HG03159 (cell line): ENCODE data around the gene STOX1.
"Not testable (repeated sequence)": the region's sequence is repeated elsewhere in the genome, so short reads cannot be mapped to it uniquely, and the experiment has no call there.

Source experiments
- ATAC-seq: cut with Tn5 transposase; IDR thresholded peaks from one replicate; pipeline ENCODE4 v1.9.1; 2021; ENCODE audit warnings: mild to moderate bottlenecking, moderate library complexity; ENCODE audit not compliant: unreplicated experiment

Gene STOX1

DNA sequence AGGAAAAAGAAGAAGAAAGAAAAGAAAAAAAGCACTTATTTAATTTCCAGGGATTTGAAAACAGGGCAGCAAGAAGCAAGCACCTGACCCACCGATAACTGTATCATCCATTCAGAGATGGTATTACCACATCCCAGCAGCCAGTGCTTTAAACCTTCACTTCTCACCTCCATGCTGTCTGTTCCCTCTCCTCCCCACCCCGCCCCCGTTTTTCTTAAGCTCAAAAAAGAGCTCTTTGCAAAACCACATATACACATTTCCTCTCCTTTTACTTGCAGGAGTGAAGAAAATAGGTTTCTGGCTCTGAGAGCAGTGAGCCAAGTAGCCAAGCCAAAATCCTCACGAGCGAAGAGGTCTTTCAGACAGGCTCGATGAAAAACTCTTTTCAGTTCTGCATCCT, 2.2 kb downstream of the STOX1 start:
- no peak for ATAC-seq

DNA sequence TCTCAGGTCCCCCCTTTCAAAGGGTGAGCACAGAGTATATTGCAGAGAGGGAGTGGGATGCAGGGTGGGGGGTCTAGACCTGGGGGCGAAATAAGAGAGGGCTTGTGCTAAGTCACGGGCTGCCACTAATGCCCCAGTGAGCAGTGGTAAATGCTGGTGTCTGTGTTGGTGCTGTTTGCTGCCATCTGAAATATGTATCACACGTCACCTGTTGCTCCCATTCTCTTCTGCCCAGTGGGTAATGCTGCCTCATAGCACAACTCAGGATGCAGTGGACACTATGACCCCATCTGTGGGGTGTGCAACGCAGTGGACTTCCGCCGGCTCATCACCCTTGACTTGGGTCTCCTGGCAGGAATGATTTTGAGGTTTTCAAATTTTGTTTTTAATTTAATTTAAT, 2.6 kb downstream of the STOX1 start:
- no peak for ATAC-seq

DNA sequence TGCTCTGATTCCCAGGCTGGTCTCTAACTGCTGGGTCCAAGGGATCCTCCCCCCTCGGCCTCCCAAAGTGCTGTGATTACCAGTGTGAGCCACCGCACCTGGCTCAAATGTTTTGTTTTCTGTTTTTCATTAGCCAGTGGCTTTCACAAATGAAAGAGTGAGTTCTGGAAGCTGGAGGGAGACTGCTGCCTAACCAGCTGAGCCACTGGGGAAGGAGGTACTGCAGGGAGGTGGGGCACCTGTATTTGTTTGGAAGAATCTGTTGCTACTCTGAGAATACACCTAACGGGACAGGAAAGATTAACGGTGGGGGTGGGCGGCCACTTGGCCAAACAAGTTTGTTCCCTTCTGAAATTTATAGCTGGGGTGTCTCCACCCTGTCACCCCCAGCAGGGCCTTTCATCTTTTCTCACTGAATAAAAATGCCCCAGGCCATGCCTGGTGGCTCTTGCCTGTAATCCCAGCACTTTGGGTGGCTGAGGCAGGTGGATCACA, 4.7 kb downstream of the STOX1 start:
- ATAC-seq: no peak

DNA sequence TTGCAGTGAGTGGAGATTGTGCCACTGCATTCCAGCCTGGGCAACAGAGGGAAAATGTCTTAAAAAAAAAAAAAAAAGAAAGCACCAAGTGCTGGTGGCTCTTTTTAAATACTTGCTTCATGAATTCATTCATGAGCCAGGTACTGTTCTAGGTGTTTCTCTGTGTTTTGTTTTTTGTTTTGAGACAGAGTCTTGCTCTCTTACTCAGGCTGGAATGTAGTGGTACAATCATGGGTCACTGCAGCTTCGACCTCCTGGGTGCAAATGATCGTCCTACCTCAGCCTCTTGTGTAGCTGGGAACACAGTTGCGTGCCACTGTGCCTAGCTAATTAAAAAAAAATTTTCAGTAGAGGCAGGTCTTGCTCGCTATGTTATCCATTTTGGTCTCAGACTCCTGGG, 5.3 kb downstream of the STOX1 start:
- ATAC-seq: no peak

DNA sequence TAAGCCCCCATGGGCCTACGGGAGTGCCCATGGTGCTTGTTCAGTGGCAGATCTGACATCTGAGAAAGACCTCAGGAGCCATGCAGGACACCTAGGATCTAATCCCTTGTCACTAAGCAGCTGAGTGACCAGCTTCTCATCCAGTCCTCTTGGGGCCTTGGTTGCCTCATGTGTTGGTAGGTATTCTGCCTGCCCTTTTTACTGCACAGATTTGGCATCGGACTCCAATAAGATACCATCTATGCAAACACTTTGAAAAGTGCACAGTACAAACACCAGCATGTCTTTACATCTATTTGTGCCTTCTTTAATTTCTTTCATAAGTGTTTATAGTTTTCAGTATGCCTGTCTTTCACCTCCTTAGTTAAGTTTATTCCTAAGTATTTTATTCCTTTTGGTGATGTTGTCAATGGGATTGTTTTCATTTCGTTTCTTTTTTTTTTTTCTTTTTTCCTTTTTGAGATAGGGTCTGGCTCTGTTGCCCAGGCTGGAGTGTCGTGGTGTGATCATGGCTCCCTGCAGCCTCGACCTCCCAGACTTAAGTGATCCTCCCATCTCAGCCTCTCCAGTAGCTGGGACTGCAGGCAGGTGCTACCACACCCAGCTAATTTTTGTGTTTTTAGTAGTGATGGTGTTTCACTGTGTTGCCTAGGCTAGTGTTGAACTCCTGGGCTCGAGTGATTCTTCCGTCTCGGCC, 10.4 kb downstream of the STOX1 start:
- ATAC-seq: no peak

DNA sequence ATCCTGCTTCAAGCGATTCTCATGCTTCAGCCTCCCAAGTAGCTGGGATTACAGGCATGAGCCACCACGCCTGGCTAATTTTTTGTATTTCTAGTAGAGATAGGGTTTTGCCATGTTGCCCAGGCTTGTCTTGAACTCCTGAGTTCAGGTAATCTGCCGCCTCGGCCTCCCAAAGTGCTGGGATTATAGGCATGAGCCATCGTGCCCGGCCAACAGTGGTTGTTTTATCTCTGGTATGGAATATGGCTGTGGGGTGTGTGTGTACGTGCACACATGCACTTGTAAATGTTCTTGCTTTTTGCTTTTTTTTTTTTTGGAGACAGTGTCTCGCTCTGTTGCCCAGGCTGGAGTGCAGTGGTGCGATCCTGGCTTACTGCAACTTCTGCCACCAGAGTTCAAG, 13.3 kb downstream of the STOX1 start:
- not testable (repeated sequence) for ATAC-seq

DNA sequence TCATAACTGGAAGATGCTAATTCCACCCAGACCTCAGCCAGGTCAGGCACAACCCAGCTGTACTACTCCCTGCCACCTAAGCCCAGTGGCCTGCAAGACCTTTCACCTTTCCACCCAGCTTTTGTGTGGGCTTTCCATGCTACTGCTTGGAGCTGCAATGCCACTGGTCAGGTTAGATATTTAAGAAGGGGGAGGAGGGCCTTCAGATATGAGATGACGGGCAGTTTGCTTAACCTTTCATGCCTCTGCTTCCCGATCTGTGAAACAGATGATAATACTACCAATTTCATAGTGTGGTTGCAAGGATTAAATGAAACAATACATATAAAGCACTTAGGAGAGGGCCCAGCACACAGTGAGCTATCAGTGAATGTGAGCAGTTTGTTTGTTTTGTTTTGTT, 20.9 kb downstream of the STOX1 start:
- no peak for ATAC-seq

DNA sequence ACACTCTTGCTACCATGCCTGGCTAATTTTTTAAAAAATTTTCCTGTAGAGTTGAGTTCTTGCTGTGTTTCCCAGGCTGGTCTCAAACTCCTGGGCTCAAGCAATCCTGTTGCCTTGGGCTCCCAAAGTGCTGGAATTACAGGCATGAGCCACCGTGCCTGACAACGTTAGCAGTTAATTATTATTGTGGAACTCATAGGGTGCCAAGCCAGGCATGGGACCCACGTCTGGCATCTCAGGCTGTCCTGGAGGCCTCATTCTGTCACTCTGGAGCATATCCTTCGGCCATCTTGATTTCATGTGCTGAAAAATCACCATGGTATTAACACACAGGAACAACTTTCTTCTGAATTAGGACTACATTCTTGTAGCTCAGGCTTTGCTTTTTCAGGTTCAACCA, 21.5 kb downstream of the STOX1 start:
- no peak for ATAC-seq

DNA sequence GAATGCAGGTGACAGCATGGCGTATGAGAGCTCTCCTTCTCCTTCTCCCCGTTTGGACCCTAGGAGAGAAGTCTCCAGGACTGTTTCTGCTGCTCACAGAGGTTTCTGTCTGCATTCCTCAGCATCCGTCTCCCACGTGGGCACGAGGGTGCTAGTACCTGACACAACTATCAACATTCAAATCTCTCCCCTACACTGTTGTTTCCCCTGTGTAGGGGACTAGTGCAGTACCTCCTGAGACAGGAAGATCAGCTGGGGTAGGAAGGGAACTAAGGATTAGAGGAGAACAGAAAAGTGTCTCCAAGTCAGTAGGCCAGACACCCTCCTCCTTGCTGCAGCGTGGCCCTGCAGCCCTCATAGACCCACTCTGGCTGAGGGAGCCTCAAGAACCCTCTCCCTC, 29.0 kb downstream of the STOX1 start:
- no peak for ATAC-seq

DNA sequence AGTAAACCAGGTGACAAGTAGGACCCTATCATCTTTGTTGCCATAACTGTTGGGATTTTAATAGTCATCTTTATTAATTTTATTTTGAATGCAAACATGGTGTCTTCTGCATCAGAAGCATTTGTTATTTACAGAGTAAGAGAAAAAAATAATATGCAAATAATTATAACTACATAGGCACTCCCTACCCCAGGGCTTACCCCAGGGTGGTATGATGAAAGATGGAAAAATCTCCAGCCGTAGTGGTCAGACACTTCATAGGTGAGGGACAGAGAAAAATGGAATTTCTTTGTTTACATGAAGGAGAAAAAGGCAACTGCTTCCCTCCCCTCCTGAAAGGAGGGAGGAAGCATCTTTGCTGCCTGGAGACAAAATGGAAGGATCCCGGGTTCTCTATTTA, 29.7 kb downstream of the STOX1 start:
- no peak for ATAC-seq

DNA sequence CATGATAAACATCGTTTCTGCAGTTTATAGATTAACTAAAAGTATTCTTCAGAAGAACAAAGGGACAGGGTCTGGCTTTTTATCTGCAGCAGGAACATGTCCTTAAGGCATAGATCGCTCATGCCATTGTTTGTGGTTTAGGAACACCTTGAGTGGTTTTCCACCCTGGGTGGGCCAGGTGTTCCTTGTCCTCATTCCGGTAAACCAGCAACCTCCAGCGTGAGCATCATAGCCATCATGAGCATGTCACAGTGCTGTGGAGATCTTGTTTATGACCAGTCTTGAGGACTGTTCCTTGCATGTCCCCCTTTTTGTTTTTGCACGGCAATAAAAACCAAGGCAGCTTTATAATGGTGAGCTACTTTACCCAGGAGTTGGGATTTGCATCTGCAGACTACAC, 33.9 kb downstream of the STOX1 start:
- no peak for ATAC-seq

DNA sequence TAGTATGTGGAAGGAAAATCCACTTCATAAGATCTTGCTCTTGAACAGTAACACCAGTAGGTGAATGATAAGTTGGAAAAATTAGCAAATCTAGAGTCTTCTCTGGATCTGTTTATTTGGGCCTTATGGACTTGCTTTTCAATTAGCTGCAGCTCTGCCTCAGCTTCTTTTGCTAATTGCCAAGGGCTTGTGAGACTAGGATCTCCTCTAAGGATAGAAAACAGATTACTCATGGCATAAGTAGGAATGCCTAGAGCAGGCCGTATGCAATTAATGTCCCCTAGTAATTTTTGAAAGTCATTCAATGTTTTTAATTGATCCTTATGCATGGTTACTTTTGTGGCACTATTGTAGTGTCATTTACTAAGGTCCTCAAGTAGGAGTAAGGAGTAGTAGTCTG, 37.3 kb downstream of the STOX1 start:
- no peak for ATAC-seq

DNA sequence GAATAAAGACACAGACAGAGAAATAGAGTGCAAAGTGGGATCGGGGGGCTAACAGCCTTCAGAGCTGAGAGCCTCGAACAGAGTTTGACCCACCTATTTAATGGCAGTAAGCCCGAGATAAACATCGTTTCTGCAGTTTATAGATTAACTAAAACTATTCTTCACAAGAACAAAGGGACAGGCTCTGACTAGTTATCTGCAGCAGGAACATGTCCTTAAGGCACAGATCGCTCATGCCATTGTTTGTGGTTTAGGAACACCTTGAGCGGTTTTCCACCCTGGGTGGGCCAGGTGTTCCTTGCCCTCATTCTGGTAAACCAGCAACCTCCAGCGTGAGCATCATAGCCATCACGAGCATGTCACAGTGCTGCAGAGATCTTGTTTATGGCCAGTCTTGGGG, 40.8 kb downstream of the STOX1 start:
- ATAC-seq: not testable (repeated sequence)

DNA sequence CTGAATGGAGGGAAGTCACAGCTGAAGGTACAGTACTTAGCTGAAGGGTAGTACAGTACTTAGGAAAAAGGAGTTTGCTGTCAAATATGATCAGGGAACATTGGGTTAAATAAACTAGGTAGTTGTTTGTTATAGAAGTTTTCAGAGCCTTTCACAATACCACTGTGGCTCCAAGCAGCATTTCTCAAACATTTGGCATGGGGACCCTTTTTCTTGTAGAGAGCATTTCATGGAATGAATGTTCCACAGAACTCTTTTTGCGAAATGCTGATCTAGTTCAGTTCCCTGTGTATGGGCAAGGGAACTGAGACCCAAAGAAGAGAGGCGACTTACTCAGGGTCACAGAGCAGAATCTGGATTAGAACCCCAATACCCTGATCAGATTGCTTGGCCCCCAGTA, 42.3 kb downstream of the STOX1 start:
- ATAC-seq: no peak

DNA sequence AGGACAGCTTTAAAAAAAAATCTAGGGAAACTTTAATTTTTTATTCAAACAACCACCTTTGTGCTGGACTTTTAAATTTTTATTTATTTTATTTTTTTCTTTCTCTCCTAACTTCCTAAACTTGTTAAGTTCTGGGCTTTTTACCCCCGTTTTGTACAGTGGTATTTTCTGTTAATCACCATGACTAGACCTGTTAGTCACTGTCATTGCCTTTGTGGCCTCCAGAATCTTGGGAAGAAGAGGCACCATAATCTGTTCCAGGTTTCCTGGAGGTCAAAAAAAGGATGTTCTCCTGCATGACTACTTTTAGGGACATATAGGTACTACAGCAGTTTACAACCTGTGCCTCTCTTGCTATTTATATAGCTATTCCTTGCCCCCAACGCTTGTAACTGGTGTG, 42.7 kb downstream of the STOX1 start:
- ATAC-seq: no peak

DNA sequence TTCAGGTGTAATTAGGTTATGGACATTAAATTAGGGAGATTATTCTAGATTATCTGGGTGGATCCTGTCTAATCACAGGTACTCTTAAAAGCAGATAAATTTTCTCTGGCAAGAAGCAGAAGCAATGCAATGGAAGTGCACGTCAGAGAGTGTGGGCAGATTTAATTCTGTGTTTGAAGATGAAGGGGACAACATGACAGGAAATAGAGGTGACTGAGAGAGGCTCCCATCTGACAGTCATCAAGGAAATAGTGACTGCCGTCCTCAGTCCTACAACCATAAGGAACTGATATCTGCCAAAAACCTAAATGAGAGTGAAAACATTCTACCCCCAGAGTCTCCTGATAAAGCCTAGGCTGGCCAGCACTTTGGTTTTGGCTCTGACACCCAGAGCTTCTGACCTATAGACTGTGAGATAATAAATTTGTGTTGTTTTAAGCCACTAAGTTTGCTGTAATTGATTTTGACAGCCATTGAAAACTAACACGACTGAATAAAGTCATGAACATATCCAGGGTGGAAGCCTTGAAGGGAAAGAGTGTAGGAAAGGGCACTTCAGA, 43.3 kb downstream of the STOX1 start:
- no peak for ATAC-seq

DNA sequence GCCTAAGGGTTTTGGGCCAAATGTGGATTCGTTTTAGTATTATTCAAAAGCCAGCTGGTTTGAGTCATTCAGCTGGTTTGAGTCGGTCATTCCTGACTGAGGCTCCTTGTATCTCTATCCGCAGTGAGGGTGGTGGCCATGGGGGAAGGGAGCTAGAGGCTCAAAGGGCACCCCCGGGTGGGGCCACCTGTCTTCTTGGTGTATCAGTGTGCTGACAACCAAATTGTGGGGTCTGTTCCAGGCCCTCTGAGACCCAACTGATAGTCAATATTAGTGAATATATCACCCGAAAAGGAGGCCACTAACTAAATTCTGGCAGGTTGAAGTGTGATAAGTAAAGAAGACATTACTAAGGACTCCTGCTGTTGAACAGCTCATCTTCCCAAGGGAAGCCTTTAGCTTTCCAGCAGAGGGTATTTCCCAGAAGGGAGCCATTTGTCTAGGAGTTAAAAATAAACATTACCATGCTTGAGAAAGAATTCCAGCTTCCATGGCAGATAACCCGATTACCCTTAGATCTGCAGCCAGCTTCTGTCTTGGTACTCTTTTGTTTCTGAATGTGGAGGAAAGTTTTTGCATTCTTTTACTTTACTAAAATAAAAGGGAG, 43.9 kb downstream of the STOX1 start:
- ATAC-seq: no peak

DNA sequence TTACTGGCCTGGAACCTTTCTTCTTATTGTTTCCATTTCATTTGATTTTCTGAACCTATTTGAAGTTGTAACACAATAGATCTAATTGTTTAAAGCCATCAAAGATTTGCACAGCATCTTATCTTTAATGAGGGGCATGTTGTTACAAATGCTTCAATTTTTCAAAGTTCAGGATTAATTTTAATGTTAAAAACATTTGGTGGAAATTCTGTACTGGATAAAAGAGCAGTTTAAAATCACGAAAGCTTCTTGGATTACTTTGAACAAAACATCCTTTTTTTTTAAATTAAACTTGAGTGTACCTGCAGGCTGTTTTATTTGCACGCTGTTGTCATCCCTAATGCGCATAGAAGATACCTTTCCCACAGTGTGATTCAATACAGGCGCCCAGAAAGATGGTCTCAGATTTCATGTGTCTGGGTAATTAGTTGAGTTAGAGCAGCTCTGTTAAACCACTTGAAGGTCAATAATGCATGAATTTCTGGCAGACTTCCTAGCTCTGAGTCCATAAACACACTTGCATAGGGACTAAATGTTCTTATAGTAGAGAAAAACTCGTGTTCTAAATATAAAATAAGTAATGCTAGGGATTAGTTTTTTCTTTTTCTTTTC, 44.5 kb downstream of the STOX1 start:
- no peak for ATAC-seq

DNA sequence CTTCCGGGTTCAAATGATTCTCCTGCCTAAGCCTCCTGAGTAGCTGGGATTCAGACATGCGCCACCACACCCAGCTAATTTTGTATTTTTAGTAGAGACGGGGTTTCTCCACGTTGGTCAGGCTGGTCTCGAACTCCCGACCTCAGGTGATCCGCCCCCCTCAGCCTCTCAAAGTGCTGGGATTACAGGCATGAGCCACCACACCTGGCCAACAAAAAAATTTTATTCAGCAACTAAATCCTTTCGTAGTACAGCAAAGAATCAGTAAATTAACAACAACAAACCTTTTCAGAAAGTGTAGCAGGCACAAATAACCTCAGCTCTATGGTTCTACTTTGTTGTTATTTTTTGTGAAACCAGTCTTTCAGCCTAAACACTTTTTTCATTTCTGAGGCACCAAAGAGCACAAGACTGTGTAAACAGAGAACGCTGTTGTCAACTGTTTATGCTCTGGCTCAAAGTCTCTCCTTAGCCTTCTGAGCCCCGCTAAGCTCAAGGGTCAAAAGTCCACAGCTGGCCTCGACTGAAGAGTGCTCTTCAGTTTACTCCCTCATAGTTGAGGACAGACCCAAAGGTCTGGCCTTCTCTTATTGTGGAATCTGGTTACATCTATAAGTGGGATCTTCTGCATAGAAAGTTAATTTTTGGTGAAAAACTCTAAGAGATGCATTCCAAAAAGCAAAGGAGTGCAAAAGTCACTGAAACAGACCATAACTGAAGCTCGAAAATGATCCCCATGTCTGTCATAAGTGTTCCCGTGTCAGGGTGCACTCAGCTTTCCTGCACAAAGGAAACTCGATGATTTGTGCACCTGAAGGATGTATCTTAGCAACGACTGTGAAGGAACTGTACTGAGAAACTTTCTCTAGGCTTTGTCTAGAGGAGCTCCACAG, 49.2 kb downstream of the STOX1 start:
- ATAC-seq: no peak

DNA sequence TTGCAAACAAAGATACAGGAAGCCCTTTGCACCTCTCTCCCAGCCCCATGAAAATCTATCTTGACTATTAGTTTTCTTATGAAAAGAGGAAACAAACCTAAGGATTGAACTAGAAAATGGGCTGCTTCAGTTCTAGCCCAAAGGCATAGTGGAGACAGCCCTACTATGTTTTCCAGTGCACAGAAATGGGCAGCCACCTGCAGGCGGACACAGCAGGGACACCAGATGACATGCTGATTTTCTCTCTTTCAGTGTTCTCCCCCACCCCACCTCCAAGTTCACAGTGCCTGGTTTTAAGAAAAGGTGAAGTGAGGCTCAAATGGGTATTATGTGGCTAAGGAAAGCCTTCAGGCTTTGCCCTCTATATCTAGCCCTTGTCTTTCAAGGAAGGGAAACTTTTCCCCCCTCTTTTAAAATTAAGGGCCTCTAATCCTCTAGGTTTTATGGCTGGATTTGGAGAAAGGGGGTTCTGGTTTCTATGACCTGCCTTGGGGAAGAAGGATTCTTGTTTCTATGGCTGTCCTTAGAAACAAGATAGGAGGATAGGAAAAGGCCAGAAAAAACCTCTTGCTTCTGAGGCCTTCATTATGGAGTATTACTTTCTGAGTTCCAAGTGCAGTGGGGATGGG, 50.3 kb downstream of the STOX1 start:
- ATAC-seq: no peak

DNA sequence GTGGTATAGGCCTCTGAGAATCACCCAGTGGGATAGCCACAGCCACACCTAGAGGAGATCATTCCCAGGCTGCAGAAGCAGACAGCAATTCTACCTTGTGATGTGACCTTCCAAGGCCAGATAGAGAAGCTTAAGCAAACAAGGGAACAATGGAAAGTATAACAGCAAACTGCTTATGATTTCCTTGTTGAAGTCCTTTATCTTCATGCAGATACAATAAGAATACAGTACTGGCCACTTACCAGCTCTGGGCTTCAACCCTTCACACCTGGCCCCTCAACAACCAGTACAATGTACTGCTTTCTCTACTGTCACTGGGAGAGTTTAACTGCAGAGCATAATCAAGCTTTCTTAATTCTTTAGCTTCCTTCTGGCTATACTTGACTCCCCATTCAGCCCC, 51.2 kb downstream of the STOX1 start:
- ATAC-seq: no peak
